HG02852 (cell line): ENCODE results near the gene POLQ.
"Not testable (repeated sequence)": the region's sequence is repeated elsewhere in the genome, so short reads cannot be mapped to it uniquely, and the experiment has no call there.

Experiments
- ATAC-seq: cut with Tn5 transposase; IDR thresholded peaks from one replicate; pipeline ENCODE4 v1.9.1; 2021; ENCODE audit warnings: mild to moderate bottlenecking, moderate library complexity; ENCODE audit not compliant: unreplicated experiment

POLQ gene

DNA sequence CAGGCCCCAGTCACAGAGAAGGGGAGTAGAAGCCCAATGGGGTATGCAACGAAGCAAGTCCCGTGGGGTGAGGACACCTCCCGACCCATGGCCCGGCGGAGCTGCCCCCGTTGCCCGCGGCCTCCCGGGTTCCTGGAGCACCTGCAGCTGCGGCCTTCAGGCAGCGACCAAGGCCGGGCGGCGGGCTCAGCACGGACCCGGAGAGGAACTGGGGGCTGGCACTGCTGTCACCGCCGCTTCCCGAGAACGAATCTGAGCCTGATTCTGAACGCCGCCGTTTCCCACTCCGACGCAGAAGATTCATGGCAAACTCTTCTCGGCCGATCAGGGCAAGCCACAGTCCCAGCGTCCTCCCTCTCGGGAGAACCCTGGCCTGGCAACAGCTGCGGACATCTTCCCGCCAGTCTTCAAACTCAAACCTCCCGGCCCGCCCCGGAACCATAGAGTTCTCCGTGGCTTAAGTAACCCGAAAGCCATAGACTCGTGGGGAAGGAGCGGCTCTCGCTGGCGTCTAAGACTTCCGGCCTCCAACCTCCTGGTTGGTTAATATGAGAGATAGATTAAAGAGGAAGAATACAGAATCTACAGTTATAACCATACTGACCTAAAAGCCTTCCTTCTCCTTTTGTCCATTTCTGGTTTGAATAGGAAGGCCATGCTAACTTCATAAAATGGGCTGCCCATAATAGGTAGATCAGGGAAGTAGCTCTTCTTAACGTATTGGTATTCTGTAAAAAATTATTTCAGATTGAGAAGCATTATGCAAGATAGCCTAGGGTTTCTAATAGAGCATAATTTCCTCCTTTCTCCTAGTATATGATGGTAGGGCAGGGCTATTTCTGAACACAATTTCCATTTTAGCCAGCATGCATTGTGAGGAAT, at the start of gene POLQ:
Gene POLQ, minus strand, starts transcription at position 415 of the 882 bp plus-strand sequence. Its CDS starts 111 bp downstream, at position 304.
- peak; percentile 79 for ATAC-seq

DNA sequence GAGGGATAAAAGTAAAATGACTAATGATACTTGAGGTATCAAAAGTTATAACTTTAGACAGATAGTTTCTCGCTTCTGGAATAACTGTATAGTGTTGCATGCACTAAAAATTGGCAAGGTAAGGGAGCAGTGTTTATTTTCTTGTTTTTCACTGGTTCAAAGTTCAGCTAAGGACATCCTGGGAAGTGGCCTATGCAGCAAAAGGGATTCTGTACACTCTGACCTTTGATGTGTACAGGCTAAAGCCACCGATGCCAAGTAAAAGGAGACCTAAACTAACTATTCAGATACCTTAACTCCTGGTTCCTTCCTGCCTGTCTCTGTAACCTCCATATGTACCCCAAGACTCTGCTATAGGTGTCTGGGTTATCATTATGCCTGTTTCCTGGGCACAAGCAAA, 49.1 kb upstream of the POLQ start:
- ATAC-seq, result no peak

DNA sequence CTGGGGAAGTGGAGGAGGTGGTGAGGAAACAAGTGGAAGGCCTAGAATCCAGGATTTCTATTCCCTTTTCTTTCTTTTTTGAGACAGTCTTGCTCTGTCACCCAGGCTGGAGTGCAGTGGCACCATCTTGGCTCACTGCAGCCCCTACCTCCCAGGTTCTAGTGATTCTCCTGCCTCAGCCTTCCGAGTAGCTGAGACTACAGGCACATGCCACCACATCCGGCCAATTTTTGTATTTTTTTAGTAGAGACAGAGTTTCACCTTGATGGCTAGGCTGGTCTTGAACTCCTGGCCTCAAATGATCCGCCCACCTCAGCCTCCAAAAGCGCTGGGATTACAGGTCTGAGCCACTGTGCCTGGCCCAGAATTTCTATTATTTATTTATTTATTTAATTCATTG, 48.0 kb upstream of the POLQ start:
- not testable (repeated sequence) for ATAC-seq

DNA sequence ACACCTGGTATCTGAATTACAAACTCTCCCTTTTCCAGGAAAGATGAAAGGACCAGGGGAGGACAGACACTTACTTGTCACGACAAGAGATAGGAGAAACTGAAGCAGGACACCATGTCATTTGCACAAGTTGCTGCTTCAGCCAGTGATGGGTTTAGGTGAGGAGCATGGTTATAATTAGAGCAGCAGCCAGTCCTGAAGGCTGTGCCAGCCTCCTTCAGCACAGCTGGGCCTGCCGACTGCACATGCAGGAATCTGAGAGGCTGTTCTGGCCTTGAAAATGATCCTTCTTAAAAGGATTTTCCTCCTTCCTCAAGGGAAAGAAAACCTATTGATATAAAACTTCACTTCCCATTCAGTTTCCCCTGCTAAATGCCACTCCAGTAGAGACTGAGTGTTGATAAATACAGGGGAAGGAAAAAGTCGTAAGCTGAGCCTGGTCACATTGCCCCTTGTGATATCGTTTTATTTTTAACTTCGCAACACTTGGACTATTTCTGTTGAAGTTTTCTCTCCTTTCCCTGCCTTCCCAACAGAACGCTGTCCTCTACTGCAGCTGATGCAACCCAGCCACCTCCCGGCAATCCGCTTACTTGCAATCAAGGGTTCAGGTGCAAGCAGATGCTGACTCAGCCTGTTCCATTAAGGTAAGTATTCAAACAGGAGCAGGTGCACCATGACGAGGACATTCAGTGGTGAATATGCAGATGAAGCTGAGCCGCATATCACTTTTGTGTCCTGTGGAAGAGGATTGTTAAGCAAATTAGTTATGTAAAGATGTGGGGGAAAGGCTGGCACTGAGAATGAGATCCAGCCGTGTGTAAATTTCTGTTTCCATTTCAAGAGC, 47.3 kb upstream of the POLQ start, which contains the start of gene FBXO40:
Gene FBXO40, plus strand, starts transcription at position 524 of the 847 bp plus-strand sequence. CDS start 27,197 bp downstream, outside the sequence.
- peak; percentile 70 for ATAC-seq

DNA sequence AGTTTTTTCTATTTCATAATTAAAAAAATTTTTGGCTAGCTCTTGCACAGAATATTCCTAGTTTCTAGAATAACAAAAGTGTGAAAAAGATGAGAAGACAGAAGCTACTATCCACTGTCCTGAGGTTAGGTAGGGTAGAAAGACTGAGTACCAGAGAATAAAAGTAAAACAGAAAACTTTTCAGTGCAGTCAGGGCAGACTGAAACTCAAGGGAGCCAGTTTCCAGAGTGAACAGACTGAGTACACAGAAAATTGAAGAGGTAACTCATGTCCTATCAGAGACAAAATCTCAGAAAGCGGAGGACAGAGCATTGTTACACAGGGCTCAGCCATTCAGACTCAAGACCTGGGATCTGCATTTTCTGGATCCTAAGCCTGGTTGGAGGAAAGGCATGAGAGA, 38.6 kb upstream of the POLQ start:
- no peak for ATAC-seq

DNA sequence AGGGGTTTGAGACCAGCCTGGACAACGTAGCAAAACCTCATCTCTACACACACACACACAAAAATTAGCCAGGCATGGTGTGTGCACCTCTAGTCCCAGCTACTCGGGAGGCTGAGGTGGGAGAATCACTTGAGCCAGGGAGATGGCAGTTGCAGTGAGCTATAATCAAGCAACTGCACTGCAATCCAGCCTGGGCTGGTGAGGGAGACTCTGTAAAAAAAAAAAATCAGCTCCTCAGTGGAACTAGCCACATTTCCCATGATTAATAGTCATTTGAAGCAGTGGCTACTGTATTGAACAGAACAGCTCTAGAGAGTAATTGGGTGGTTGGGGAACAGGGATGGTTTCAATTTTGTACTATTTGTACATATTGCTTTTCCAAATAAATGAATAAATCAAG, 35.9 kb upstream of the POLQ start:
- no peak for ATAC-seq

DNA sequence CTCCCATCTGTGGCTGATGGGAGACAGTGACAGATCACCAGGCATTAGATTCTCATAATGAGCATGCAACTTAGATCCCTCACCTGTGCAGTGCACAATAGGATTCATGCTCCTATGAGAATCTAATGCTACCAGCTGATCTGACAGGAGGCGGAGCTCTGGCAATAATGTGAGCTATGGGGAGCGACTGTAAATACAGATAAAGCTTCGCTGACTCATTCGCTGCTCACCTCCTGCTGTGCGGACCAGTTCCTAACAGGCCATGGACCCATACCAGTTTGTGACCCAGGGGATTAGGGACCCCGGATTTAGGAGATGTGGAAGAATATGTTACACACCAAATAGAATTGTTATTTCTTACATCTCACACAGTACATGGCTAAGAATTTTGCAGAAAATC, 28.7 kb upstream of the POLQ start:
- ATAC-seq, result no peak

DNA sequence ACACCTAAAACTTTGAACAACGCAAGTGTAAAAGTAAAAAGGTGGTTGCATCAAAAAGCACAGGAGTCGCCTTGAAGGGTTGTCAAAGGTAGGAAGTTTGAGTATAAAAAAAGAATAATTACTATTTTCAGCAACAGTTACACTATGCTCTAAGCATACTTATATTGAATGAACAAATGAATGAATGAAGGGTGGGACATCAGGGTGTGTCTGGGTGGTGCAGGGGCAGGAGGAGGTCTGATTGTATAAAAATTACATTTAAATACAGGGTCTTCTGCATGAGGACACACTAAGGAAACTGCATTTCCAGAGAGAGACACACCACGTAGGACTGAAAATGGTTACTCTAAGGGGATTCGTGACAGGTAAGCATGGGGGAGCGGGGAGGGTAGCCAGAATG, 21.9 kb upstream of the POLQ start, which contains the start of gene ARGFX:
Gene ARGFX, plus strand, starts transcription at position 301 of the 400 bp plus-strand sequence. CDS start 2,765 bp downstream, outside the sequence.
- ATAC-seq, result no peak

DNA sequence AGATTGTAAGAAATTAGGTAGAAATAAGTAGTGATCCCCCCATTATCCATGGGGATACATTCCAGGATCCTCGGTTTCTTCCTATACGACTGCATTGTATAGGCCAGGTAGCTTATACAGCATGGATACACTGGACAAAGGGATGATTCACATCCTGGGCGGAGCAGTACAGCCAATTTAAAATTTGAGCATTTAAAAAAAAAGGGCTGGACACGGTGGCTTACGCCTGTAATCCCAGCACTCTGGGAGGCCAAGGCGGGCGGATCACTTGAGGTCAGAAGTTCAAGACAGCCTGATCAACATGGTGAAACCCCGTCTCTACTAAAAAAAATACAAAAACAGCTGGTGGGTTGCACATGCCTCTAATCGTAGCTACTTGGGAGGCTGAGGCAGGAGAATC, 21.0 kb upstream of the POLQ start:
- no peak for ATAC-seq

DNA sequence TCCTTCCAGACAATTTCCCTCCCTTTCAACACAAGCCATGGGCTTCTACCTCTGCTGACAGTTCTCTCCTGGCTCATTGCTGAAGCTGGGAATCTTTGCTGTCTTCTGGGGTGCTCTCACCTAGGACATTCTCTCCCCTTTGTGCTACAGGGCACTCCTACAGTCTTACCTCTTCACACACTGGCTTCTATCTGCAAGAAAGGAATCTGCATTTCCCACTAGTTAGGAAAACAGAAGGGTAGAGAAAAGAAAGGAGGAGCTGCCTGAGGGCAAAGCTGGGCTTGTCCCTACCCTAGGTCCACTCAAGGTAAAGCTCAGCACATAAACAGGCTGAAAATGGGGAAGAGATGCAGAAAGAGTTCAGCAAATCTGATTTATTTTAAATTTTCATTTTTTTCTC, 16.4 kb upstream of the POLQ start:
- ATAC-seq, result no peak

DNA sequence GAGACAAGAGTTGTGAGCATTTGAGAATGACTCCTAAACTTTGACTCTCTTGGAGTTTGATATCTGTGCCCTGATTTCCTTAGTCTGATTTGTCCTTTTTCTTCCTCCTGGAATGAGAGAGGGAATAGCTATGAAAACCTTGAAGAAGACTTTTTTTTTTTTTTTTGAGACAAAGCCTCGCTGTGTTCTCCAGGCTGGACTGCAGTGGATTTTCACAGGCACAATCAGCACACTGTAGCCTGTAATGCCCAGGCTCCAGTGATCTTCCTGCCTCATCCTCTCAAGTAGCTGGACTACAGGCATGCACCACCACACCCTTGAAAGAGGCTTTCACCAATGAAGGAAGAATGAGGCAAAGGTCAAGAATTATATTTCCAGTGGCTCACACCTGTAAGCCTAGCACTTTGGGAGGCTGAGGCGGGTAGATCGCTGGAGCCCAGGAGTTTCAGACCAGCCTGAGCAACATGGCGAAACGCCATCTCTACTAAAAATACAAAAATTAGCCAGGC, 11.7 kb upstream of the POLQ start:
- no peak for ATAC-seq

DNA sequence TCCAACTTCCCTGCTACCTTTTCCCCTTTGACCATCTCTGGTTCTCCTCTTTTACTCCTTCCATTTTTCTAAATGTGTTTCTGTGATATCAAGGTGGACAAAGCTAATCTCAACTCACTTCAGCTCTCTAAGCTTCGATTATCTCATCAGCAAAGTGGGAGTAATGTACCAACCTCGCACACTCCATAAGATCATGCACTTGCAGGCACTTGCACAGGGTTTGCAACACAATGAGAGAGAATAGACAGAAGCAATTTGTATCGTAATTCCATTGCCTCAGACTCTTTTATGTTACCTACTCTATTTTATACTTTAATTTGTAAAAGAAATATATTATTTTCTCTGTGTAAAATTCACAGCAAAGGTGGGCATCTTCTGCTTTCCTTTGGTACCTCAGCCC, 7.0 kb upstream of the POLQ start:
- ATAC-seq, result no peak

DNA sequence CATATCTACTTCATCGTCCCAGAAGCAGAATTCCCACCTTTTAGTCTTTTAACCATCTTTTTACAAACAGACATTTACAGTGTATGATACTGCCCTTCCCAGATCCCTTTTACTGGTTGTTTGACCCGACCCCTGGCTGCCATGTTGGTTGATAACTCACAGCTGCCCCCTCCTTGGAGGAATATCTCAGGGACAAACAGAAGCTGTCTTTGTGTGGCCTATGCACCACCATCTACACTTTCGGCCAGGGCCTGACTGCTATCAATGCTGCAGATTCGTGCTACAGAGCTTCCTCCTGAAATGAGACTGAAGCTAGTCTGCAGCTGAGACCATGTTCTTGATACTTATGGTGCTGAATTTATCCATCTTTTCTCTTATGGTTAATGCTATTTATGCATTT, 6.6 kb upstream of the POLQ start:
- ATAC-seq, result no peak

DNA sequence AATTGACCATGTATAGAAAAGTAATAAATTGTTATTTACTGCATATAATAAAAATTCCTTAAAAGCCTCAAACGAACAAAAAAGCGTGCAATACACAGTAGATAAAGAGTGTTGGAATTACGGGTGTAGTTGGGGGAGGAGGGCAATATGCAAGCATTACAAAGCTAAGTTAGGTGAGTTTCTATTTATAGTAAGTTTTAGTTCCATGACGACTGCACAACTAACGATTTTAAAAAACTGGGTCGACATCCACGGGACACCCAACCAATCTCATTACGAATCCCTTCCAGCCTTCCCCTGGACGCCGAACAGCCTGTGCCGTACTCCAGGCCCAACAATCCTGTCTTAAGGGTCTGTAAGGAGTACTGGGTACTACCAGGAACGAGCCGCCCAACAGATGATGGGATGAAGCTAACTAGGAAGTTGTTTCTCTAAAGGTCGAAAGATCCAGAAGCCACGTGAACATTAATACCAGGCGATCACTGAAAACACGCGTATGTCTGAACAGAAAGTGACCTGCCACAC, 677 bp downstream of the POLQ start:
- ATAC-seq, result no peak

DNA sequence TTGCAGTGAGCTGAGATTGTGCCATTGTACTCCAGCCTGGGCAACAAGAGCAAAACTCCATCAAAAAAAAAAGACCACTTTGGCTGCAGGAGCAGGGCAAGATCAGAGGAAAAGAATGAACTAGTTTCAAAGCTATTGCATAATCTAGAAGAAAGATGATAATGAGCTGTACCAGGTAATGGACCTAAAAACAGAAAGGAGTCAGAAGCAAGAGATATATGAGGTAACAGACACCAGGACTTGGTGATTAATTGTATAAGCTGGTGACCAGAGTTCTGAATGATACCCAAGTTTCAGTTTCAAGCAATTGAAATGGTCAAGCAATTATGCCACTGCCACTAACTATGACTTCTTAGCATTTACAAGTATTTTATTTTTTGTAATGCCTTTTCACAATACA, 2.9 kb downstream of the POLQ start:
- ATAC-seq, result no peak

DNA sequence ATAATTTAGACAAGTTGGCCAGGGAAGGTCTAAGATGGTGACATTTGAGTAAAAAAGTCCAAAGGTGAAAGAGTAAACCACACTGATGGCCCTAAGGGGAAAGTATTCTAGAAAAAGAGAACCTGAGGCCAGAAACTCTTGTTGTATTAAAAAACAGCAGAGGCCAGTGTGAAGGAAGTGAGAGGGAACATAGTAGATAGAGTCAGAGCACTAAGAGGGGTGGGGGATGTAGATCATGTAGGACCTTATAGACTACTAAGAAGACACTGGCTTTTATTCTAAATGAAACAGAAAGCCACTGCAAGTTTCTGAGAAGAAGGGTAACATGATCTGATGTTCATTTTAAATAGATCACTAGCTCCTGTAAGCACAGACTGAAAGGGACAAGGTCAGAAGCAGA, 14.5 kb downstream of the POLQ start:
- no peak for ATAC-seq

DNA sequence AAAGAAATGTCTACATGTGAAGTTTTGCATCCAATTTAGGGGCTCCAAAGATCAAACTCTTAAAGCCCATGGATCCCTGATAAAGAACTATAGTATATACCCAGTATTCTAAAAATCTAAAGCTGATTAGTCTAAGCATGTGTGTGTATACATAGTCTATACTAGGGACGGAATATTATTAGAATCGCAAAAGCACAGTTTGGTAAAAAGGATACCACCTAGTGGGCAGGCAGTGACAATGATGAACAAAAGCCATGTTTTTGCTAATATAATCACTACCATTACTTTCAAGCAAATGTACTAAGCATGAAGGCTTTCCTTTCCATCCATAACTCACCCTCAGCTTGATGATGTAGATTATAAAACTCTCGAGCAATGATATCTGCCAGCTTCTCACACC, 16.5 kb downstream of the POLQ start:
- no peak for ATAC-seq

DNA sequence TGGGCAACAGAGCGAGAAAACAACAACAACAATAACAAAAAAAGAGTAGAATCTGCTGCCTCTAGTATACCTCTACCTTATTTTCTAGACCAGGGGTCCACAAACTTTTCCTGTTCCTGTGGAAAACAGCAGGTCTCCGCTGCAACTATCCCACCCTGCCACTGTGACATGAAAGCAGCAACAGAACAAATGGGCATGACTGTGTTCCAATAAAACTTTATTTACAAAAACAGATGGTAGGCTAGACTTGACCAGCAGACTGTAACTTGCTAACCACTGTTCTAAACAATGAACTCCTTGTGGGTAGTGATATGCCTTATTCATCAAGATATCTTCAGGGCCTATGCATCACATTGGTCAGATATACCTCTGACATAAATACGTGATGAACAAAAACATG, 25.3 kb downstream of the POLQ start:
- ATAC-seq, result no peak

DNA sequence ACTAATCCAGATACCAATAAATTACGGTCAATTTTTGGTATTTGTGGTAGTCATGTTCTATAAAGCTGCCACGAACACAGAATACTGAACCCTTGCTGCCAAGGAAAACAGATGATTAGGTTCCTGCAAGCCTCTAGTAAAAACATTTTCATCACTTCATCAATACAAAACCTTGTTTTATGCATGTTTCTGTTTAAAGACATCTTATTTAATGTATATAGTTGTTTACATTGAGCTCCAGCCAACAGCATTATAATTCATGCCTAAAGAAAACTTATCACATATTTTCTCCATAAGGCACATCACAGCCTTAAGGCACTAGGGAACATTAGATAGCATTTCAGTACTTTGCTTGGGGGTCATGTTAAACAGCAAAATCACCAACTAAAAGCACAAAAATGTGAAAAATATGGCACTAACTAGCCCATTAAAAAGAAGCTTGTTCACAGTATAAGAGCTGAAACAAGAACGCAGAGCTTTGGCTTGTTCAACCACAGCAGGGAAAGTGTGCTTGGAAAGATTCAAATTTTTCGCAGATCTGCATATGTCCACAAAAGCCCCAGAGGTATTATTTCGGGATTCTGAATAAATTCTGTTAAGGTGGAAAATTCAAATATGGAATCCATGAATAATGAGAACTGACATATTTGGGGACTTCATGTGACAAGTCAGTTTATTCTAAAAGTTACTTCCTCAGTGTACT, 27.7 kb downstream of the POLQ start:
- no peak for ATAC-seq

DNA sequence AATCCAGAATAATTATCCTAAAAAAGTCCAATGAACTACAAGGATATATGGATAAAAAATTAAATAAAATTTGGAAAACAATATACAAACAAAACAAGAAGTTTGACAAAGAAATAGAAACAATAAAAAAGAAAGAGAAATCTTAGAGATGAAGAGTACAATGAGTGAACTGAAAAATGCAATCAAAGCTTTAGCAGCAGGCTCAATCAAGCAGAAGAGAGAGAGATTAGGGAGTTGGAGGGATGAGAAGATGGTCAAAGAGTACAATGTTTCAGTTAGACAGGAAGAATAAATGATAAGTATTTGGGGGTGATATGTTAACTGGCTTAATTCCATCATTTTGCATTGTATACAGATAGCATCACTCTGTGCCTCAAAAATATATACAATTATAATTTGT, 29.9 kb downstream of the POLQ start:
- no peak for ATAC-seq

DNA sequence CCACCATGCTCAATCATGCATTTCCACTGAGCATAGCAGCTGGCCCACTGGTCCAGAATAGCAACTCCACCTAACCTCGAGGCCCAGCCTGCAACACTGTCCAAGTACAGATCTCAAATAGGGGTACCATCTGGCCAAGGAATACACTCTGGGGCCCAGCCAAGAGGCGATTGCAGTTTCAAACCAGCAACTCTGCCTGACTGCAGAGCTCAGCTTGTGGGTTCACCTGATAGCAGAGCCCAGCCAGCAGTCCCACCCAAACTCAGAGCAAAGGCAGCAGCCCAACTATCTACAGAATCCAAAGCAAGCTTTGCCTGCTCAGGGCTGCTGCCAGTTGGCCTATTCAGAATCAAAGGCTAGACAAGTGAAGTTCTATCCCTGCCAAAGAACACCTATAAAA, 30.5 kb downstream of the POLQ start:
- no peak for ATAC-seq
